SK-N-SH (cell line): ENCODE measurements around the gene LUC7L2.

ENCODE experiments used
- CHD2 ChIP-seq: fragments of 150-350 bp; IDR thresholded peaks from 2 replicates; pipeline ENCODE4 v1.6.1; 2018; ENCODE audit warnings: low read length; ENCODE audit not compliant: partially characterized antibody
- GABPA ChIP-seq: IDR thresholded peaks from 2 replicates; pipeline ENCODE4 v1.4.0; 2012; ENCODE audit warnings: low read depth, mild to moderate bottlenecking
- JUND ChIP-seq: IDR thresholded peaks from 2 replicates; pipeline ENCODE4 v1.4.0; 2012
- MXI1 ChIP-seq: IDR thresholded peaks from 2 replicates; pipeline ENCODE4 v1.6.1; 2012; ENCODE audit warnings: mild to moderate bottlenecking, low read depth, low read length, improper control_type of control experiment
- POLR2AphosphoS5 ChIP-seq: IDR thresholded peaks from 2 replicates; pipeline ENCODE4 v1.6.1; 2012; ENCODE audit warnings: low read depth, low read length
- SIN3A ChIP-seq: IDR thresholded peaks from 2 replicates; pipeline ENCODE4 v1.6.1; 2012; ENCODE audit warnings: low read depth, mild to moderate bottlenecking, low read length, moderate library complexity, borderline replicate concordance
- TF ChIP-seq, protein P1 (sequence below): IDR thresholded peaks from 2 replicates; pipeline ENCODE4 v1.4.0; 2012; ENCODE audit warnings: low read depth
- TF ChIP-seq, protein P2 (sequence below): fragments of 200-600 bp; sonication (generic); IDR thresholded peaks from 2 replicates; pipeline ENCODE4 v1.6.1; 2017; ENCODE audit warnings: antibody characterized with exemption, mild to moderate bottlenecking, moderate library complexity

DNA sequence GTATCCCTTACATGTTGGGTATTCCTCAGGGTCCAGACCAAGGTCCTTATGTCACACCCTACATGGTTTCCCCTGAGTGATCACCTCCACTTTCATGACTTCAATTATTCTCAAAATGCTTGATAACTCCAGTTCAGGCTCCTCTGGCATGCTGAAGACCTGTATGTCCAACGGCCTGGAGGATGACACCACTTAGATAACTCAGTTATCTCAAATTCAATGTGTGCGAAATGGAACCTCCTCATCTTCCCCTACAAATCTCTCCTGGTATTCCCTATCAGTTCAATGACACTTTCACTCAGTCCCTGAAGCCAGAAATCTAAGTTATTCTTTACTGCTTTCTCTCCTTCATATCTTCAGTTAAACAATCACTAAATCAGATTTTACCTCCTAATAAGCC is 8.7 kb upstream of the LUC7L2 start:
- TF ChIP-seq POLR2AphosphoS5 (no peak), MXI1 (no peak), SIN3A (no peak), JUND (no peak), GABPA (no peak), CHD2 (no peak)
- TF ChIP-seq, protein P1, sequence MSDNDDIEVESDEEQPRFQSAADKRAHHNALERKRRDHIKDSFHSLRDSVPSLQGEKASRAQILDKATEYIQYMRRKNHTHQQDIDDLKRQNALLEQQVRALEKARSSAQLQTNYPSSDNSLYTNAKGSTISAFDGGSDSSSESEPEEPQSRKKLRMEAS = no peak
- TF ChIP-seq, protein P2, sequence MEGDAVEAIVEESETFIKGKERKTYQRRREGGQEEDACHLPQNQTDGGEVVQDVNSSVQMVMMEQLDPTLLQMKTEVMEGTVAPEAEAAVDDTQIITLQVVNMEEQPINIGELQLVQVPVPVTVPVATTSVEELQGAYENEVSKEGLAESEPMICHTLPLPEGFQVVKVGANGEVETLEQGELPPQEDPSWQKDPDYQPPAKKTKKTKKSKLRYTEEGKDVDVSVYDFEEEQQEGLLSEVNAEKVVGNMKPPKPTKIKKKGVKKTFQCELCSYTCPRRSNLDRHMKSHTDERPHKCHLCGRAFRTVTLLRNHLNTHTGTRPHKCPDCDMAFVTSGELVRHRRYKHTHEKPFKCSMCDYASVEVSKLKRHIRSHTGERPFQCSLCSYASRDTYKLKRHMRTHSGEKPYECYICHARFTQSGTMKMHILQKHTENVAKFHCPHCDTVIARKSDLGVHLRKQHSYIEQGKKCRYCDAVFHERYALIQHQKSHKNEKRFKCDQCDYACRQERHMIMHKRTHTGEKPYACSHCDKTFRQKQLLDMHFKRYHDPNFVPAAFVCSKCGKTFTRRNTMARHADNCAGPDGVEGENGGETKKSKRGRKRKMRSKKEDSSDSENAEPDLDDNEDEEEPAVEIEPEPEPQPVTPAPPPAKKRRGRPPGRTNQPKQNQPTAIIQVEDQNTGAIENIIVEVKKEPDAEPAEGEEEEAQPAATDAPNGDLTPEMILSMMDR = no peak
